GM18502 (cell line): Measurements from ENCODE around the gene ZMYND8.

Experiments used
- ATAC-seq: cut with Tn5 transposase; IDR thresholded peaks from one replicate; pipeline ENCODE4 v1.9.1; 2021; ENCODE audit warnings: mild to moderate bottlenecking; ENCODE audit not compliant: unreplicated experiment, poor library complexity

Gene ZMYND8

GRCh38 chr20:47160992-47161391 is 195.5 kb downstream of the ZMYND8 start:
- ATAC-seq: no peak

- ATAC-seq: no peak
Observed at GRCh38 chr20:47160240-47160639, 196.3 kb downstream of the ZMYND8 start.
